T-helper 22 cell (primary cell): Measurements from ENCODE around the gene TTLL10.
A peak's percentile ranks its signal among the peaks of the same experiment; 100 is the strongest.

Experiments used
- DNase-seq: peaks from one replicate; pipeline ENCODE4 v3.0.0-alpha.2; 2020; ENCODE audit warnings: low read depth

TTLL10 gene

DNA sequence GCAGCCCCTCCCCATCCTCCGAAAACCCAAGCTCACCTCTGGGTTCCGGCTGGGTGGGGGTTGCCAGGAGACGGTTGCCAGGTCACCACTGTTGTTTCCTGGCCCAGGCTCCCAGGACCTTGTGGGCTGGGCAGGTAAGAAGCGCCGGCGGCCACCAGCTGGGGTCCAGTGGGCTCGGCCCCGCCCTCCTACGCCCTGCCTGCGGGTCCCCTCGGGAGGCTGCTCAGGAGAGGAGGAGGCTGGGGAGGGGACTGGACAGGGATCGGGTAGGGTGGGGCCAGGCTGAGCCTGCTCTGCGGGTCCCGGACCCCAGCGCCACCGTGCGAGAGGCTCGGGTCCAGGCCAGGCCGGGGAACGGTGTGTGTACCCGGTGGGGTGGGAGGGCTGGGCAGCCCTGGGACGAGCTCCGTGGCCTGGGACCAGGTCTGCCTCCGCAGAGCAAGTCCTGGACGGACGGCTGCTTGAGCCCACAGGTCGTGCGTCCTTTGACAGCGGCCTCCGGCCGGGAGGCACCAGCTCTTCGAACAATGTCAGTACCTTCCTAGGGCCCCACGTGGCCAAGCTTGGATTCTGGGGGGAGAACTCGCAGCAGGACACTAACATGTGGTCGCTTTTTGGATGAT, at the start of gene TTLL10:
Gene TTLL10, plus strand, starts transcription at position 88 of the 623 bp plus-strand sequence. CDS start 5,336 bp downstream, outside the sequence.
- peak; percentile 36 for DNase-seq

DNA sequence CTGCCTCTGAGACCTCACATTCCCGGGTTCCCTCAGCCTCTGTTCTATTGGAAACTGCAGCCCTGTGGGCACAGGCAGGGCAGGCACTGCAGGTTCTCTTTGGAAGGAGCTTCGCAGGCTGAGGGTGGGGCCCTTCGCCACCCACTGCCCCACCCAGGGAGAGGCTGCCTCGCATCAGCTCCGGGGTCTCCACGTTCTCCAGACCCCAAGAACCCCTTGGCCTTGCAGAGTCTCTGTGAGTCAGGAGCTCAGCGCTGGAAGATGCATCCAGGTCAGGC, 49.2 kb upstream of the TTLL10 start:
- no peak for DNase-seq

DNA sequence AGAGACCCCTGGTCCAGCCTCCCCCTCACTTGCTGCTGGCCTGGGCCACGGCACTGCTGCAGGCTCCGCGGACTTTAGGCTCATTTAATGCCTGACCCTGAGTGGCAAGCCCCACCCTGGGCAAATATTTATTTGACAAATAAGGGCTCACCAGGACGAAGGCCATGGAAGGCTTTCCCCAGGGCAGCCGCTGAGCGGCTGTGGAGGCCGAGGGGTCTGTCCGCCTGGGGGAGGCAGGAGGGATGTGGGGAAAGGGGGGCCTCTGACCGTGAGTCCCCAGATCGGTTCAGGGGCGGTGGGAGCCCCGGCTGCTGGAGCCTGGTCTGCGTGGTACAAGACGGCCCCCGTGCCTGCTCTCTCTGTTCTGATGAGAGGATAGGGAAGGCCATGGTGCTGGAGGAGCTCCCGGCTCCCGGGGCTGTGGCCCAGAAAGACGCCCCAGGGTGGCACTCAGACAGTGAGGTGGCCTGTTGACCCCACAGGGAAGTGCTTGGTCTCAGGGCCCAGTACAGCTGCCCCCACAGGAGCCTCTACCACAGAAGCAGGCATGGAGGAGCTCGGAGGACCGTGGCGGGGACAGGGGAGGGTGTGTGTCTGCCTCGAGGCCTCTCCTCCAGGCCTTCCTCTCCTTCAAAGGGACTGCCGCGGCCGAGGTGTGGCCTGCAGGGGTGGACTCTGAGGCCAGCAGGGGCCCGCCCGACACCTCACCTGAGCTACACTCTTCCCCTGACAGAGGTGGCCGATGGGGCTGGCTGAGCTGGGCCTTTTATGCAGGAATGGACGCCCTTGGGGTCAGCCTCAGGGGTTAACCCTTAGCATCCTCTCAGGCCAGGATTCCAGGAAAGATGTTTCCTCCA, 48.7 kb upstream of the TTLL10 start:
- DNase-seq = no peak

GRCh38 chr1:1125945-1126344, 47.7 kb upstream of the TTLL10 start:
- no peak for DNase-seq

DNA sequence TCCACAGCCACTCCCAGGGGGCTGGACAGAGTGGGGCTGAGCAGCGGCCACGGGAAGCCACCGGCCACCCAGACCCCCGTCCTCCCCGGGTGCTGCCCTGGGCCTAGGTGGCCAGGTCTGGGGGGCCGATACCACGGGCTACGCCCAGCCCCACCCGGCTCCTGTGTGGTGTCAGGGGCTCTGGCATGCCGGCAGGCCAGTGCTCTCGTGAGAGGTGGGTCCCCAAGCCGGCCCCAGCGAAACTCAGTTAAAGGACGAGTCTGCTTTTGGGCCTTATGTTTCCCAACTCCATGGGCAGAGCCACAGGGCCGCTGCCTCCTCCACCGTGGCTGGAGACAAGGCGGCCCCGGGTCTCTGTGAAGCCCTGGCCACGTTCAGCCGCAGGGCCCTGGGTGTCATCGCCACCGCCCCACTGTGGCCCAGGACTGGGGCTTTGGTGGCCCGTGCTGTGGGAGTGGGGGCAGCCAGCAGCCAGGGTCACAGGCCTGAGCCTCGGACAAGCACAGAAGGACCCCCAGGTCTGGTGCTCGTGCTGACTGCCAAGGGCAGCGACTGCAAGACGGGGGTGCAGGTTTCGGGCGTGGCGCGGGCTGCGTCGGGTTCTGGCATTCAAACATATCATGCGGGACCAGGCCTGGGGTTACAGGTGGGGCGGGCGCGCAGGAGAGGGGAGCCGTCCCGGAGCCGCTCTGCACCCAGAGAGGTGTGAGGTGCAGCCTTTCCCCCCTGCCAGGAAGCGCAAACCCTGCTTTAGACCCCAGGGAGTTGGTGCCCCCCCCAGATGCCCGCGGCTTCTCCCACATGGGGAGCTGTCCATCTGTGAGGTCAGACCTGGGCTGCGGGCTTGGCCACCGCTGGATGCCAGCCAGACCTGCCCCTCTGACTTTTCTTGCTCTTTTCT, 45.9 kb upstream of the TTLL10 start:
- DNase-seq = no peak

DNA sequence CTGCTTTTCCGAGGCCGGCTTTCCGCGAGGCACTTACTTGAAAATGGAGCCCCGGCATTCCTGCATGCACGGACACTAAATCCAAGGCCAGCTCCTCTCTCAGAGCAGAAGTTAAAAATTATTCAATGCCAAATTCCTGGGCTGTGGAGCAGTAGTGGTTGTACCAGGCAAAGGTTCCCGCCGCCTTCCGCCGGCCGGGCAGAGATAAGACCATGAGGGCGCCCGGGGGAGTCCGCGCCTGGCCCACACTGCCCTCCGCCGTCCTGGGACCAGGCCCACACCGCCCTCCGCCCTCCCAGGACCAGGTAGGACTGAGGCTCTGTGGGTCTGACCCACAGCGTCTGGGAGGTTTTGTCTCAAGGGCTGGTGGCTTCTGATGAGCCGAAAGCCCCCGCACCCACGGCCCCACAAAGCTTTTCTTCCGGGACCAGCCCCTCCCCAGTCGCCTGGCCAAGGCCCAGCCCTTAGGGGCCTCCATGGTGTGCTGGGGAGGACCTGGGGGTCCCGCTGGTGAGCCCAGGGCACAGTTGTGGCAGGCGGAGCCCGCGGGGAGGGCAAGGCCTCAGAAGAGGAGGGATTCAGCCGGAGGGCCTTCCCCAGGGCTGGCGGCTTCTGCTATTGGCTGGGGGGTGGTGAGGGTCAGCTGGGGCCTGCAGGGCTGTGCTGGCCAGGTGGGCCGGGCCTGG, 45.1 kb upstream of the TTLL10 start:
- no peak for DNase-seq

DNA sequence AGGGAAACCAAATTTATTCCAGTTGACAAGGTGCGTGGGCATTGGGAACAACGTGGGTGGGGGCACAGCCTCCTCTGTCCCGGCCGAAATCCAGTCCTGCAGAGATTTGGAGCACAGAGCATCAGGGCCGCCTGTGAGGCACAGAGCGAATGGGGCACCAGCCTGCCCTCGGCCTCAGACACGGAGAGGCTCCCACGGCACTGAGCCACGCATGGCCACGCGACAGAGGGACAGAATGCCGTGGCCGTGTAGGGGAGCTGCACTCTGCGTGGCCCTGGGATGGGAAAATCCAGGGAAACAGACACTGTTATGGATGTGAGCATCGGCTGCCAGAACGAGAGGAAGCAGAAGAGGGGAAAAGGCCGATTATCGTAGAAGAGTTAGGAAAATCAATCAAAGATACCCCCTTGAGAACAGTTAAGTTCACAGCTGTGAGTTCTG, 44.3 kb upstream of the TTLL10 start:
- no peak for DNase-seq

DNA sequence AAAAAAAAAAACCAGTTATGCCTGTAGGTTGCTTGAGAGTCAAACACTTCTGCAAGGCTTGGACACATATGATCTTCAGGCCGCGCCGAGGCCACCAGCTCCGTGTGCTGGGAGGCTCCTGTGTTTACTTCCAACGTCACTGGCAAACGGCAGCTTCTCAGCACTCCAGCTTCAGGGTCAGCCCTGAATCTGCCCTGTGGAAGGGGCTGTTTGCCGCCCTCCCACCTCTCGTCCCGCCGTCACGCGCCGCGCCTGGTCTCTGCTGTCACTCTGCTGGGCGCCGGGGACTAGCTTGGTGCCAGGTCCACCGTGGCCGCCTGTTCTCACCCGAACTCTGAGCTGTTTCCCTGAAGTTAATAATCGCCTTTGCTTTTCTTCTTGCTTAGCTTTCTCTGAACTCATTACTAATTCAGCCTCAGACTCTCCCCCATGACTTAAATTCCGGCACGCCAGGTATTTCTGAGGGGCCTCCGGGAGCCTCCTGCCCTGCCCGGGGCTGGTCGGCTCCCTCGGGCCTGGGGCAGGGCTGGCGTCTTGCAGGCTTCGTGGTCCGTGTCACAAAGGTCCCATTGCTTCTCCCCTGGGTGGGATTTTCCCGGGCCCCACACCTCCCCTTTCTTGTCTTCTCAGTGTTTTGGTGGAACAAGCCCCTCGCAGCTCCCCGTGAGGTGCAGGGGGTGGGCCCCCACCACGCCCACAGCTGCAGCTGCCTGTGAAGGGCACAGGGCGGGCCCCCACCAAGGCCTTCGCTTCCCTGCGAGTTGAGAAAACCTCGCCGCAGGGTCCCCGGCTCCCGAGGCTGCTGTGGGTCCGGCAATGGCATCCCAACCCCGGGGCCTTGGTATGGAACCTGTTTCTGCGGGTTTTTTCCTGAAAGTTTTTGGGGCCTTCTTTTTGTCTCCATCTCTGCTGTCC, 43.2 kb upstream of the TTLL10 start:
- no peak for DNase-seq

- DNase-seq = no peak
These were observed 41.4 kb upstream of the TTLL10 start for GRCh38 chr1:1132042-1132950.

- no peak for DNase-seq
These were observed 40.5 kb upstream of the TTLL10 start for GRCh38 chr1:1132956-1133750.

- no peak for DNase-seq
These were observed 39.2 kb upstream of the TTLL10 start for GRCh38 chr1:1134300-1134970.

DNA sequence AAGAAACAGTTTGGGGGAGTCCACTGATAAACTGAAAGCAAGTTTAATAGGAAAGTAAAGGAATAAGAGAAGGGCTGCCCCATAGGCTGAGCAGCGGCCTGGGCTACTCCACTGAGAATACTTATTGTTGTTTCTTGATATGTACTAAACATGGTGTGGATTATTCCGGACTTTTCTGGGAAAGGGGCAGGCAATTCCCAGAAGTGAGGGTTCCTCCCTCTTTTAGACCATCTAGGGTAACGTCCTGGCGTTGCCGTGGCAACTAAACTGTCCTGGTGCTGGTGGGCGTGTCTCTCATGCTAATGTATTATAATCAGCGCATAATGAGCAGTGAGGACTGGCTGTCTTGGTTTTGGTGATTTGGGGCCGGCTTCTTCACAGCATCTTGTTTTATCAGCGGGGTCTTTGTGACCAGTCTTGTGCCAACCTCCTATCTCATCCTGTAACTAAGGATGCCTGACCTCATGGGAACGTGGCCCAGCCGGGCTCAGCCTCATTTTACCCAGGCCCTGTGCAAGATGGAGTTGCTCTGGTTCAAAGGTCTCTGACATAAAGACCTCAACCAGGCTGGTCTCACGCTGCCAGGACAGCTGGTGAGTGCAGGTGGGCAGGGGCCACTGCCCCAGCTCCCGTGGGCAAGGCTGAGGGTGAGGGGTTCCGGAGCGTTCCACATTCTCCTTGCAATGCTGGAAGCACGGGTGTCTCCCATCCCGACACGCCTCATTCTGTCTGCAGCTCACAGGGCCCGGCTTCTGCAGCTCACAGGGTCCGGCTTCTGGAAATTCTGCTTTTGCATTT, 38.1 kb upstream of the TTLL10 start:
- DNase-seq = no peak

GRCh38 chr1:1136547-1137230, 37.0 kb upstream of the TTLL10 start:
- peak; percentile 14 for DNase-seq

DNA sequence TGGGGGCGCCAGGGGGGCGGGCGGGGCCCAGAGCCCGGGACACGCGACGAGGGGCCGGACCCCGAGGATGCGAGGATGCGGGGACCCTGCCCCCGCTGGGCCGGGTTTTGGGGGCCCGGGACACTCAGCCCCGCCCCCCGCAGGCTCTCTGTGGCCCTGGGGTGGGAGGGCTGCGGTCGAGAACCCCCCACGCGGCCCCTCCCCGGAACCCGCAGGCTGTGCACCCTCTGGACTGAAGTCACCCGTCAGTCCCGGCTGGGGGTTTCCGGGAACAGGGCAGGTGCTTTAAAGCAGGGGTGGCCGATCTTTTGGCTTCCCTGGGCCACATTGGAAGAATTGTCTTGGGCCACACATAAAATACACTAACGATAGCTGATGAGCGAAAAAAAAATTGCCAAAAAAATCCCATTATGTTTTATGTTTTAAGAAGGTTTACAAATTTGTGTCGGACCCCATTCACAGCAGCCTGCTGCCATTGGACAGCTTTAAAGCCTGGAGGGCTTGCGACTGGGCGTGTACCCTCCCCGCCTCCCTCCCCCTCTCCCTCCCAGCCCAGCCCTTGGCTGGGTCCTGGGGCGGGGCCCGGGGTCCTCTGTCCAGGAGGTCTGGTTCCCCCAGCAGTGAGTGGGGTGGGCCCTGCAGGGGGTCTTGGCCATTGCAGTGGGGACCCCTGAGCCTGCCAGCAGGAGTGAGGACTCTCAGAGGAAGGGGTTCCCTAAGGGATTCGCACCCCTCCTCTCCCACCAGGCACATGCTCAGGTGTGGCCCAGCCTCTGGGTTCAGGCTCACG, 36.2 kb upstream of the TTLL10 start:
- DNase-seq = peak; percentile 69

DNA sequence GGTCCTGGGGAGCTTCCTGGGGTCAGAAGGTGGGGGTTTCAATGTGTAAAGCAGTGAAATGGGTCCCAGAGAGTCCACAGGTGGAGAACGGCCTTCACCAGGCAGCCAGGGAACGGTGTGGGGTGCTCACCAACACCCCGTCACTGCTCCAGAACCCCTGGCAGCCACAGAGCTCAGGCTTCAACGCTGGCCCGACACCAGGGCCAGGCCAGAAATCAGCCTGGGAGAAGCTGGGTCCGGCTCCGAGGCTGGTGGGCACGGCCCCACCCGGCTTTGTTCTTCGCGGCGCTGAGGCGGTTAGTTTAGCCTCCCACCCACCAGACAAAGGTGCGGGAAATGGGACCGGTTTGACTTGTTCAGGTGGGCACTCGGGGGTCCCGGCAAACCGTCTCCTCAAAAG, 33.0 kb upstream of the TTLL10 start:
- no peak for DNase-seq

DNA sequence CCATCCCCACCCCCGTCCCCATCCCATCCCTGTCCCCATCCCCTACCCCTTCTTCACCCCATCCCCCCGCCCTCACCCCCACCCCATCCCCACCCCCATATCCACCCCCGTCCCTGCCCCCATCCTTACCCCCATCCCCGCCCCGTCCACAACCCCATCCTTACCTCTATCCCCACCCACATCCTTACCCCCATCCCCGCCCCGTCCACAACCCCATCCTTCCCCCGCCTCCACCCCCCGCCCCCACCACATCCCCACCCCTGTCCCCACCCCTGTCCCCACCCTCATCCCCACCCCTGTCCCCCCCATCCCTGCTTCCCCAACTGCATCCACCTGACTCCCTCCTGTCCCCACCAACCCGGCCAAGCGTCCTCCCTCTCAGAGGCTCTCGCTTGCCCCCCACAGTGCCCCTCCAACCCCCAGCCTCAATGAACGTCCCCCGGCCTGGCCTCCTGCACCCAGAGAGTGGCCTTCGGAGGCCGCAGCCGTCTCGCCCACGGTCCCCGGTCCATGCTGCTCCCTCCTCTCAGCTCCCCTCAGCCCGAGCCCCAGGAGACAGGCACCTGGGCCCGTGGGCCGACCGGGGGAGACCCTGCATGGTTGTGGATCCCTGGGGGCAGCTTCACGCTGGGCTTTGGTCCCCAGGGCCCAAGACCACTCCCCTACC, 32.3 kb upstream of the TTLL10 start:
- DNase-seq = no peak
